ENCODE data around the gene ZNF611. TPM values are rescaled to one million over a fixed set of nuclear protein-coding genes. Genes with fewer than 3 reads are reported as not detected.
"Not testable (repeated sequence)": the region's sequence is repeated elsewhere in the genome, so short reads cannot be mapped to it uniquely, and the experiment has no call there.

ZNF611 gene
- total RNA-seq, 1 donor from 2014 or later: 6.0 TPM

GRCh38 chr19:52722062-52723003, 12.5 kb downstream of the ZNF611 start:
- intact Hi-C loops (cut with DNase I): no loop called here
- DNase-seq (no peak), ATAC-seq (ENCODE audit: poor library complexity) (no peak)

GRCh38 chr19:52720541-52720940, 14.3 kb downstream of the ZNF611 start:
- ATAC-seq (ENCODE audit: poor library complexity); DNase-seq; intact Hi-C loops (cut with DNase I): not testable (repeated sequence)

GRCh38 chr19:52716522-52716921, 18.3 kb downstream of the ZNF611 start:
- intact Hi-C loops (cut with DNase I): no loop called here
- DNase-seq: no peak
- ATAC-seq (ENCODE audit: poor library complexity): no peak

- intact Hi-C loops (cut with DNase I); ATAC-seq (ENCODE audit: poor library complexity); DNase-seq: not testable (repeated sequence)
These were observed 18.9 kb downstream of the ZNF611 start for GRCh38 chr19:52715902-52716301.

- ATAC-seq (ENCODE audit: poor library complexity); DNase-seq; intact Hi-C loops (cut with DNase I): not testable (repeated sequence)
These were observed 19.5 kb downstream of the ZNF611 start for GRCh38 chr19:52715330-52715729.

- ATAC-seq (ENCODE audit: poor library complexity); intact Hi-C loops (cut with DNase I); DNase-seq: not testable (repeated sequence)
These were observed 21.8 kb downstream of the ZNF611 start for GRCh38 chr19:52713051-52713450.

- DNase-seq; ATAC-seq (ENCODE audit: poor library complexity); intact Hi-C loops (cut with DNase I): not testable (repeated sequence)
These were observed 23.2 kb downstream of the ZNF611 start for GRCh38 chr19:52711661-52712060.

GRCh38 chr19:52710538-52710937, 24.3 kb downstream of the ZNF611 start:
- ATAC-seq (ENCODE audit: poor library complexity) (no peak), DNase-seq (no peak)

GRCh38 chr19:52705615-52706014, 29.2 kb downstream of the ZNF611 start:
- DNase-seq; ATAC-seq (ENCODE audit: poor library complexity); intact Hi-C loops (cut with DNase I): not testable (repeated sequence)

More at GRCh38 chr19:52710538-52710937, 24.3 kb downstream of the ZNF611 start:
- intact Hi-C loops (cut with DNase I): no loop called here

- DNase-seq (no peak), ATAC-seq (ENCODE audit: poor library complexity) (no peak)
- intact Hi-C loops (cut with DNase I): no loop called here
These were observed 30.9 kb downstream of the ZNF611 start for GRCh38 chr19:52703917-52704316.

GRCh38 chr19:52700673-52701072, 34.2 kb downstream of the ZNF611 start:
- no peak for DNase-seq
- ATAC-seq (ENCODE audit: poor library complexity): no peak
- intact Hi-C loops (cut with DNase I): no loop called here

- DNase-seq; ATAC-seq (ENCODE audit: poor library complexity); intact Hi-C loops (cut with DNase I): not testable (repeated sequence)
These were observed 35.3 kb downstream of the ZNF611 start for GRCh38 chr19:52699555-52699954.

- no peak for ATAC-seq (ENCODE audit: poor library complexity)
- intact Hi-C loops (cut with DNase I): no loop called here
These were observed 38.8 kb downstream of the ZNF611 start for GRCh38 chr19:52695996-52696395.

GRCh38 chr19:52694921-52695320, 39.9 kb downstream of the ZNF611 start:
- ATAC-seq (ENCODE audit: poor library complexity): no peak
- no peak for DNase-seq
- intact Hi-C loops (cut with DNase I): no loop called here

More at GRCh38 chr19:52695996-52696395, 38.8 kb downstream of the ZNF611 start:
- DNase-seq: no peak

GRCh38 chr19:52694281-52694680, 40.6 kb downstream of the ZNF611 start:
- intact Hi-C loops (cut with DNase I); ATAC-seq (ENCODE audit: poor library complexity); DNase-seq: not testable (repeated sequence)

- DNase-seq (no peak), ATAC-seq (ENCODE audit: poor library complexity) (no peak)
- intact Hi-C loops (cut with DNase I): no loop called here
These were observed 42.3 kb downstream of the ZNF611 start for GRCh38 chr19:52692431-52693008.

GRCh38 chr19:52691737-52692136, 43.1 kb downstream of the ZNF611 start:
- intact Hi-C loops (cut with DNase I): no loop called here
- ATAC-seq (ENCODE audit: poor library complexity) (no peak), DNase-seq (no peak)

- intact Hi-C loops (cut with DNase I): no loop called here
- DNase-seq (no peak), ATAC-seq (ENCODE audit: poor library complexity) (no peak)
These were observed 43.6 kb downstream of the ZNF611 start for GRCh38 chr19:52691215-52691610.

GRCh38 chr19:52690369-52691214, 44.3 kb downstream of the ZNF611 start:
- intact Hi-C loops (cut with DNase I): no loop called here
- peak; percentile 98 for DNase-seq
- peak; percentile 100 for ATAC-seq (ENCODE audit: poor library complexity)
